ENCODE measurements around the gene CIROP. TPM values are rescaled to one million over a fixed set of nuclear protein-coding genes. Genes with fewer than 3 reads are reported as not detected.

Gene CIROP
- total RNA-seq, 1 experiment from 2014 or later: not detected

- peak; percentile 89 for DNase-seq (ENCODE audit: low spot score)
- in situ Hi-C loops (cut with HindIII; ENCODE audit: low sequenced_read_pairs): no loop called here
Measured at GRCh38 chr14:23057757-23058653, 46.8 kb downstream of the CIROP start.

GRCh38 chr14:23056956-23057756 lies 47.6 kb downstream of the CIROP start, which contains the start of gene CDH24:
CDH24 (minus strand) TSS chr14:23057520; CDS start chr14:23055733, 1,787 bp downstream.
- DNase-seq (ENCODE audit: low spot score): peak; percentile 69
- in situ Hi-C loops (cut with HindIII; ENCODE audit: low sequenced_read_pairs): no loop called here

GRCh38 chr14:23056145-23056955 lies 48.4 kb downstream of the CIROP start:
- in situ Hi-C loops (cut with HindIII; ENCODE audit: low sequenced_read_pairs): no loop called here
- DNase-seq (ENCODE audit: low spot score): peak; percentile 67

GRCh38 chr14:23055621-23056144 lies 49.1 kb downstream of the CIROP start:
- no peak for DNase-seq (ENCODE audit: low spot score)

GRCh38 chr14:23055147-23055550 lies 49.6 kb downstream of the CIROP start:
- DNase-seq (ENCODE audit: low spot score): no peak
- in situ Hi-C loops (cut with HindIII; ENCODE audit: low sequenced_read_pairs): no loop called here

More at GRCh38 chr14:23055621-23056144, 49.1 kb downstream of the CIROP start:
- in situ Hi-C loops (cut with HindIII; ENCODE audit: low sequenced_read_pairs): no loop called here

- in situ Hi-C loops (cut with HindIII; ENCODE audit: low sequenced_read_pairs): no loop called here
- DNase-seq (ENCODE audit: low spot score): no peak
Measured at GRCh38 chr14:23054000-23054811, 50.6 kb downstream of the CIROP start.

GRCh38 chr14:23053426-23053825 lies 51.4 kb downstream of the CIROP start:
- DNase-seq (ENCODE audit: low spot score): no peak
- in situ Hi-C loops (cut with HindIII; ENCODE audit: low sequenced_read_pairs): no loop called here

GRCh38 chr14:23052671-23053070 lies 52.1 kb downstream of the CIROP start:
- DNase-seq (ENCODE audit: low spot score): no peak
- in situ Hi-C loops (cut with HindIII; ENCODE audit: low sequenced_read_pairs): no loop called here

GRCh38 chr14:23052182-23052623 lies 52.6 kb downstream of the CIROP start:
- in situ Hi-C loops (cut with HindIII; ENCODE audit: low sequenced_read_pairs): no loop called here
- DNase-seq (ENCODE audit: low spot score): no peak

- DNase-seq (ENCODE audit: low spot score): no peak
- in situ Hi-C loops (cut with HindIII; ENCODE audit: low sequenced_read_pairs): no loop called here
Measured at GRCh38 chr14:23051141-23052057, 53.4 kb downstream of the CIROP start.

Other genes with a start within 250 kb of the CIROP start
- gene LRP10, start 233.2 kb downstream of the CIROP start, total RNA-seq (2014; rRNA removed; shearing (Covaris generic)): 37.1 and 41.5 TPM in 2 replicates
- not detected in 2 replicates for gene REM2, start 221.8 kb downstream of the CIROP start, total RNA-seq (2014; rRNA removed; shearing (Covaris generic))
- gene RBM23, start 185.8 kb downstream of the CIROP start, total RNA-seq (2014; rRNA removed; shearing (Covaris generic)): 62.2 and 78.0 TPM in 2 replicates
- 206 and 257 TPM in 2 replicates for gene PRMT5, start 175.6 kb downstream of the CIROP start, total RNA-seq (2014; rRNA removed; shearing (Covaris generic))
- 102 and 131 TPM in 2 replicates for gene HAUS4, start 147.9 kb downstream of the CIROP start, total RNA-seq (2014; rRNA removed; shearing (Covaris generic))
- gene AJUBA, start 122.4 kb downstream of the CIROP start, total RNA-seq (2014; rRNA removed; shearing (Covaris generic)): 16.4 and 17.0 TPM in 2 replicates
- gene C14orf93, start 94.8 kb downstream of the CIROP start, total RNA-seq (2014; rRNA removed; shearing (Covaris generic)): 8.7 and 15.1 TPM in 2 replicates
- gene PSMB5, start 70.1 kb downstream of the CIROP start, total RNA-seq (2014; rRNA removed; shearing (Covaris generic)): 447 and 480 TPM in 2 replicates
- not detected in 2 replicates for gene PSMB11, start 62.8 kb downstream of the CIROP start, total RNA-seq (2014; rRNA removed; shearing (Covaris generic))
- 8.7 and 10.9 TPM in 2 replicates for gene CDH24, start 47.5 kb downstream of the CIROP start, total RNA-seq (2014; rRNA removed; shearing (Covaris generic))
- gene ACIN1, start 9.9 kb downstream of the CIROP start, total RNA-seq (2014; rRNA removed; shearing (Covaris generic)): 80.3 and 95.3 TPM in 2 replicates
- 53.7 and 55.2 TPM in 2 replicates for gene C14orf119, start 9.5 kb downstream of the CIROP start, total RNA-seq (2014; rRNA removed; shearing (Covaris generic))
- gene CEBPE, start 14.3 kb upstream of the CIROP start, total RNA-seq (2014; rRNA removed; shearing (Covaris generic)): not detected in 2 replicates
- gene SLC7A8, start 78.7 kb upstream of the CIROP start, total RNA-seq (2014; rRNA removed; shearing (Covaris generic)): 14.5 and 15.9 TPM in 2 replicates
- not detected in 2 replicates for gene RNF212B, start 132.9 kb upstream of the CIROP start, total RNA-seq (2014; rRNA removed; shearing (Covaris generic))
- gene HOMEZ, start 181.1 kb upstream of the CIROP start, total RNA-seq (2014; rRNA removed; shearing (Covaris generic)): 17.5 and 25.9 TPM in 2 replicates
- gene PPP1R3E, start 197.9 kb upstream of the CIROP start, total RNA-seq (2014; rRNA removed; shearing (Covaris generic)): 3.9 and 9.6 TPM in 2 replicates
- gene BCL2L2, start 201.8 kb upstream of the CIROP start, total RNA-seq (2014; rRNA removed; shearing (Covaris generic)): 16.4 and 17.3 TPM in 2 replicates
- 112 and 138 TPM in 2 replicates for gene PABPN1, start 216.5 kb upstream of the CIROP start, total RNA-seq (2014; rRNA removed; shearing (Covaris generic))
- 21.3 and 25.9 TPM in 2 replicates for gene SLC22A17, start 247.9 kb upstream of the CIROP start, total RNA-seq (2014; rRNA removed; shearing (Covaris generic))